Activated B cell treated with CpG ODN at 0.5 μM for 24 hours (primary cell): ENCODE results near the gene SOCS3. TPM values are rescaled to one million over a fixed set of nuclear protein-coding genes. Genes with fewer than 3 reads are reported as not detected.

ENCODE experiments used
- ATAC-seq: fragments of 200-7000 bp; cut with Tn5 transposase; one replicate; pipeline ENCODE4 v1.10.0; 2021; ENCODE audit warnings: low read depth, mild to moderate bottlenecking, moderate library complexity
- CTCF ChIA-PET: fragments of 350-600 bp; sonication (Branson Sonifier 250); formaldehyde crosslinking; loops from one replicate; lab custom pipeline; 2021; ENCODE audit warnings: antibody characterized with exemption; lab: Charles Lee
- POLR2A ChIA-PET: fragments of 350-600 bp; sonication (Branson Sonifier 250); formaldehyde crosslinking; loops from one replicate; lab custom pipeline; 2021; ENCODE audit warnings: antibody characterized with exemption; lab: Charles Lee
- DNase-seq: peaks from one replicate; pipeline ENCODE4 v3.0.0; 2022
- H3K27ac Mint-ChIP-seq: one replicate; pipeline ENCODE4 v1.8.0; 2020; ENCODE audit warnings: mixed read lengths
- H3K27me3 Mint-ChIP-seq: one replicate; pipeline ENCODE4 v1.8.0; 2021; ENCODE audit warnings: mixed read lengths
- H3K36me3 Mint-ChIP-seq: one replicate; pipeline ENCODE4 v1.8.0; 2021; ENCODE audit warnings: low read depth, mixed read lengths
- H3K4me1 Mint-ChIP-seq: one replicate; pipeline ENCODE4 v1.8.0; 2021; ENCODE audit warnings: mixed read lengths
- H3K4me3 Mint-ChIP-seq: one replicate; pipeline ENCODE4 v1.8.0; 2020; ENCODE audit warnings: mild to moderate bottlenecking, mixed read lengths
- H3K9me3 Mint-ChIP-seq: one replicate; pipeline ENCODE4 v1.8.0; 2020; ENCODE audit warnings: mixed read lengths
- intact Hi-C: fragments of 100-400 bp; cut with micrococcal nuclease; formaldehyde crosslinking; loops from one replicate; pipeline ENCODE4 v1.15.1; 2024
- total RNA-seq: library from RNA; stranded (reverse); gene quantifications from 2 replicates; pipeline ENCODE4 v1.2.3, GENCODE V29; 2022
- TF ChIP-seq, protein P1 (sequence below): fragments of 200-600 bp; IDR thresholded peaks from one replicate; pipeline ENCODE4 v1.8.0; 2022; ENCODE audit warnings: antibody characterized with exemption, mild to moderate bottlenecking

SOCS3 gene
- total RNA-seq, 1 donor from 2014 or later, result 79.9 TPM

DNA sequence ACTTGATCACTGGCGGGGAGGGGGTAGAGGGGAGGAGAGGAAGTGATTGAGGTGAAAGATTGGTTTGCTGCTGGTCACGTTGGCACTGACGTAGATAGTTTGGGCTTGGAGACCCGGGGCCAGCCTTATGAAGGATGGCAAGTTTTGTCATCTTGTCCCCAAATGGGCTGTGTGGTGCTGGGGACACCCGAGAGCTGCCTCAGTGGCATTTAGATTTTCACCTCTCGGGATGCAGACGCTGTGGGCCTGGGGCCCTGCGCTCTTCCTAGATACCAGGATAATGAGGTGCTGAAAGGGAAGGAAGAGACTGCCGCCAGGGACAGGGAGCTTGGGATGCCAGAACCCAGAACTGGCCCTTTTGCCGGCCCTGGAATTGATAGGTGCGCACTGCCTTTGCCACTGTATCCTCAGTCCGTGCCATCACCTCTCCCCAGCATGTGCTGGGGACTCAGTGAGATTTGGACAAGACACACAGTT lies 1.4 kb upstream of the SOCS3 start:
- Mint-ChIP-seq H3K4me1 (peaks cover 37% of the 10 kb centered on the region), H3K4me3 (peak overlapping the region; percentile 24), H3K9me3 (no peaks in the 10 kb centered on the region), H3K27ac (peak overlapping the region; percentile 72), H3K36me3 (peaks cover 27% of the 10 kb centered on the region), H3K27me3 (peaks cover 10% of the 10 kb centered on the region)
- DNase-seq (no peak), ATAC-seq (no peak)
- ChIA-PET CTCF (interaction anchor here (0.9 to 3.2 kb wide), 17 partner anchors 10 to 276 kb away, joined by 3 to 50 read pairs (median 4); no protein-coding TSS in a partner anchor), POLR2A (interaction anchor here (0.7 to 3.1 kb wide), 11 partner anchors 27 to 208 kb away, joined by 3 to 21 read pairs (median 3); no protein-coding TSS in a partner anchor)
- TF ChIP-seq, protein P1, sequence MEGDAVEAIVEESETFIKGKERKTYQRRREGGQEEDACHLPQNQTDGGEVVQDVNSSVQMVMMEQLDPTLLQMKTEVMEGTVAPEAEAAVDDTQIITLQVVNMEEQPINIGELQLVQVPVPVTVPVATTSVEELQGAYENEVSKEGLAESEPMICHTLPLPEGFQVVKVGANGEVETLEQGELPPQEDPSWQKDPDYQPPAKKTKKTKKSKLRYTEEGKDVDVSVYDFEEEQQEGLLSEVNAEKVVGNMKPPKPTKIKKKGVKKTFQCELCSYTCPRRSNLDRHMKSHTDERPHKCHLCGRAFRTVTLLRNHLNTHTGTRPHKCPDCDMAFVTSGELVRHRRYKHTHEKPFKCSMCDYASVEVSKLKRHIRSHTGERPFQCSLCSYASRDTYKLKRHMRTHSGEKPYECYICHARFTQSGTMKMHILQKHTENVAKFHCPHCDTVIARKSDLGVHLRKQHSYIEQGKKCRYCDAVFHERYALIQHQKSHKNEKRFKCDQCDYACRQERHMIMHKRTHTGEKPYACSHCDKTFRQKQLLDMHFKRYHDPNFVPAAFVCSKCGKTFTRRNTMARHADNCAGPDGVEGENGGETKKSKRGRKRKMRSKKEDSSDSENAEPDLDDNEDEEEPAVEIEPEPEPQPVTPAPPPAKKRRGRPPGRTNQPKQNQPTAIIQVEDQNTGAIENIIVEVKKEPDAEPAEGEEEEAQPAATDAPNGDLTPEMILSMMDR, result no peak
- intact Hi-C loops, result no loop called here

DNA sequence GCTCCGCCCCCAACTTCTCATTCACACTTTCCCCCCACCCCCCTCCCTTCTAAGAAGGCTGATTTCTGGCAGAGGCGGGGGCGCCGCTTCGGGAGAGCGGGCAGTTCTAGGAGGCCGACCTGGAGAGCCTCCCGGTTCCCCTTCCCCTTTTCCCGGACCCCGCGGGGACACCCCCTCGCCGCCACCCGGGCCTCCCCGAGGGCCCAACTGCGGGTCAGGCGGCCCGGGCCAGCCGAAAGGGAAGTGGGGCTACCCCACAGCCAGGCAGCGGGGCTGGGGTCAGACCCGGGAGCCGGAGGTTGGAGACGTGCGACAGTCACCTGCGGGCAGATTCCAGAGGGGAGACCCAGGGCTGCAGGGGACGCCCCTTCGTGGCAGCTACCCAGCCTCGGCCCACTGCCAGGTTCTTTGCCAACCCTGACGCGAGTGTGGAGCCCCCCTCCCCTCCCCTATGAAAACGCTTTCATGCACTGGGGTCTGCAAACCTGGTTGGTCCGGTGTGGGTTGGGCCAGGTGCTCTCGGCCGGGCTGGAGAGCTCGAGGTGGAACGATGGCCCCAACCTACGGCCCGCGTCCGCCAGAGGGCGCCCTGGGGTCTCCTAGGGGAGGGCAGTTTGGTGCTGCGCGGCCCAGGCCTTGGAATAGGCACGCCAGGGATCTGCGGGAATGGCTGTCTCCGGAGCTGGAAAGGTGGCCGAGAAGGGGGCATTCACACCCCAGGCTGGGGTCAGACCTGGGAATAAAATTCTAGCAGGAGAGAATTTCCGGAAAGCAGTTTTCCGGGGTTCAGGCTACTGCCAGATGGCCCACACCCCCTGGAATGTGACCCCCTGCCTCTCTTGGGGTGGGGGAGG lies 721 bp upstream of the SOCS3 start:
- Mint-ChIP-seq H3K36me3 (peaks cover 27% of the 10 kb centered on the region), H3K4me3 (peak overlapping the region; percentile 87), H3K27ac (peak overlapping the region; percentile 72), H3K27me3 (peaks cover 6% of the 10 kb centered on the region), H3K9me3 (no peaks in the 10 kb centered on the region), H3K4me1 (peaks cover 41% of the 10 kb centered on the region)
- TF ChIP-seq, protein P1, result peak; percentile 49
- peak; percentile 32 for ATAC-seq
- CTCF ChIA-PET, result interaction anchor here (0.6 to 3.2 kb wide), 24 partner anchors 9 to 276 kb away, joined by 3 to 50 read pairs (median 4); no protein-coding TSS in a partner anchor
- intact Hi-C loops, result loop anchor here (1.0 kb wide), 9 partner anchors 17 to 480 kb away; partner anchors contain the start of genes AFMID, PGS1, TK1 and USP36
- DNase-seq, result peak; percentile 92
- POLR2A ChIA-PET, result interaction anchor here (0.6 to 3.1 kb wide), 23 partner anchors 9 to 420 kb away, joined by 3 to 27 read pairs (median 4); no protein-coding TSS in a partner anchor

DNA sequence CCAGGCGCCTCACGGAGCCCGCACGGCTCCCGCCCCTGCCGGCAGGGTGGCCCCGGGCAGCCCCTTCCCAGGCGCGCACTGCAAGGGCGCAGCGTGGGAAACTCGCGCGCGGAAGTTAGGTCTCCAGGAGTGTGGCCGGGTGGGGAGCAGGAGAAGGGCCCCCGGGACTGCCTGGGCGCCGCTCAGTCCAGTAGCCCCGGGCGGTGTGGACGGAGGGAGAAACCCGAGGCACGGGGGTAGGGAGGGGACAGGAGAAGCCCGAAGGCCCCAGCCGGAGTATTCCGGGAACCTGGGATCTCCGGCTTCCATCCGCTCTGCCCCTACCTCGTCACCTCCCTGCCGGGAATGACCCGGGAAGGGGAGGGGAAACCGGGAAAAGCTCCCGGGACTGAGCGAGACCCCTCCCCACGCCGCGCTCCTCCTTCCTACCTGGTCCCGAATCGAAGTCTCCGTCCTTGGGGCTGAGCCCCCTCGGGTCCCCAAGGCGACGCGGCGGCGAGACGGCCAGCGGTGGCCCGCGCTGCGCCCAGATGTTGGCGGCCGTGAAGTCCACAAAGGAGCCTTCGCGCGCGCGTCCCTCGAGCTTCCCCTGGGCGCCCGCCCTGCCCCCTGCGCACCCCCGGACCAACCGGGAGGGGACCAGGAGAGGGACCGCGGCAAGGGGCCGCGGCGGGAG lies 418 bp downstream of the SOCS3 start:
- intact Hi-C loops, result loop anchor here (5.0 kb wide), 2 partner anchors 227 to 413 kb away; partner anchors contain the start of gene TMC8
- H3K4me1 Mint-ChIP-seq, result peaks cover 46% of the 10 kb centered on the region
- ChIA-PET POLR2A (interaction anchor here (0.6 to 3.1 kb wide), 23 partner anchors 8 to 421 kb away, joined by 3 to 27 read pairs (median 4); partner anchors contain the start of gene TMC8), CTCF (interaction anchor here (0.7 to 3.2 kb wide), 9 partner anchors 16 to 108 kb away, joined by 3 to 50 read pairs (median 7); no protein-coding TSS in a partner anchor)
- H3K36me3 Mint-ChIP-seq, result peaks cover 27% of the 10 kb centered on the region
- no peak overlapping the region for H3K27ac Mint-ChIP-seq
- DNase-seq (peak; percentile 54), ATAC-seq (no peak)
- TF ChIP-seq, protein P1, result no peak
- H3K9me3 Mint-ChIP-seq, result no peaks in the 10 kb centered on the region
- peak overlapping the region; percentile 85 for H3K4me3 Mint-ChIP-seq
- H3K27me3 Mint-ChIP-seq, result peaks cover 6% of the 10 kb centered on the region

GRCh38 chr17:78358538-78359320 lies 1.1 kb downstream of the SOCS3 start:
- H3K27me3 Mint-ChIP-seq, result peaks cover 5% of the 10 kb centered on the region
- DNase-seq, result peak; percentile 50
- H3K4me1 Mint-ChIP-seq, result peaks cover 52% of the 10 kb centered on the region
- no peak for ATAC-seq
- no peak overlapping the region for H3K27ac Mint-ChIP-seq
- ChIA-PET CTCF (interaction anchor here (0.7 to 2.8 kb wide), 4 partner anchors 15 to 68 kb away, joined by 3 to 29 read pairs (median 6); no protein-coding TSS in a partner anchor), POLR2A (interaction anchor here (0.8 to 3.1 kb wide), 18 partner anchors 10 to 231 kb away, joined by 3 to 27 read pairs (median 3); partner anchors contain the start of gene TMC8)
- TF ChIP-seq, protein P1, result no peak
- H3K9me3 Mint-ChIP-seq, result no peaks in the 10 kb centered on the region
- intact Hi-C loops, result loop anchor here (5.0 kb wide), 2 partner anchors 226 to 414 kb away; partner anchors contain the start of gene TMC8
- peak overlapping the region; percentile 86 for H3K4me3 Mint-ChIP-seq
- H3K36me3 Mint-ChIP-seq, result peaks cover 27% of the 10 kb centered on the region
